Fibroblast of lung (primary cell): ENCODE data around the gene SLC16A2.

ENCODE experiments used
- EZH2 ChIP-seq: IDR thresholded peaks from 2 replicates; pipeline ENCODE4 v1.5.1; 2012; ENCODE audit warnings: low read length, control low read depth, mild to moderate bottlenecking; ENCODE audit errors: missing control alignments
- TF ChIP-seq, protein P1 (sequence below), 2 donors: IDR thresholded peaks in 1 of 2; conservative IDR thresholded peaks in 1 of 2; 1 replicate in 1 of 2; 2 replicates in 1 of 2; pipeline ENCODE4 v1.5.1; 2011 to 2012; ENCODE audit warnings: low read length in 2 of 2, control low read depth in 1 of 2, inconsistent platforms in 1 of 2, low read depth in 1 of 2, mild to moderate bottlenecking in 1 of 2

DNA sequence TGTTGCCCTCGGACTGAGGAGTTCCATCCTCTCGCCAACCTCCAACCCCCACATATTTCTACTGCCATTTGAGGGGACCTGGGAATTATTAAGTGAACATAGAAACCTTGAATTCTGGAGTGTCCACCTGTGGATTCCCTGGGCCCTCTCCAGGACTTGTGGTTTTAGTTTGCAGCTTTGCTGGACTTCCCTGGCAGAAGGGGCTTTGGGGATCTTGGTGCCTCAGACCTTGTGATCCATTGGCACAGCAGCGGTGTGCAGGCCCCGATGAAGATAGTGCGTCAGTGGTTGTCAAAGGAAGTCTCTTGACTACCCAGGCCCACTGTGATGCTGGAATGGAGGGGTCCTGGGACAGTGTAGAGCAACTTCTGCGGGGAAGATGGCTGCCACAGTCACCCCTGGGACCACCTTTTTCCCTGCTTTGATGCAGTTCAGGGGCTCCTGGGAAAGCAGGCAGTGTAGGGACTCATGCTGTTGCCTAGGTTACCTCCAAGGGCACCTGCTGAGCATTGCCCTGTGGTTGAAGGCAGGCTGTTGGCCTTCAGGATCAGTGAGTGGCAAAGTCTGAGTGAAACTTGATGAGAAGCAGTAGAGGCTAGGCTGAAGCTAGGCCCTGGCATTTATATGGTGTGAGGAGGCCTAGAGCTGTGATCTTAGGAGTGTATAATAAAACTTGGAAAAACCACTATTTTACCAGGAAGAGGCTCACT is 2.2 kb downstream of the SLC16A2 start:
- TF ChIP-seq, protein P1, sequence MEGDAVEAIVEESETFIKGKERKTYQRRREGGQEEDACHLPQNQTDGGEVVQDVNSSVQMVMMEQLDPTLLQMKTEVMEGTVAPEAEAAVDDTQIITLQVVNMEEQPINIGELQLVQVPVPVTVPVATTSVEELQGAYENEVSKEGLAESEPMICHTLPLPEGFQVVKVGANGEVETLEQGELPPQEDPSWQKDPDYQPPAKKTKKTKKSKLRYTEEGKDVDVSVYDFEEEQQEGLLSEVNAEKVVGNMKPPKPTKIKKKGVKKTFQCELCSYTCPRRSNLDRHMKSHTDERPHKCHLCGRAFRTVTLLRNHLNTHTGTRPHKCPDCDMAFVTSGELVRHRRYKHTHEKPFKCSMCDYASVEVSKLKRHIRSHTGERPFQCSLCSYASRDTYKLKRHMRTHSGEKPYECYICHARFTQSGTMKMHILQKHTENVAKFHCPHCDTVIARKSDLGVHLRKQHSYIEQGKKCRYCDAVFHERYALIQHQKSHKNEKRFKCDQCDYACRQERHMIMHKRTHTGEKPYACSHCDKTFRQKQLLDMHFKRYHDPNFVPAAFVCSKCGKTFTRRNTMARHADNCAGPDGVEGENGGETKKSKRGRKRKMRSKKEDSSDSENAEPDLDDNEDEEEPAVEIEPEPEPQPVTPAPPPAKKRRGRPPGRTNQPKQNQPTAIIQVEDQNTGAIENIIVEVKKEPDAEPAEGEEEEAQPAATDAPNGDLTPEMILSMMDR (conservative IDR thresholded peaks at IDR 0.05 in 1 of 2, IDR thresholded peaks at IDR 0.05 in 1 of 2; ENCODE audit: low read depth in 1 of 2, low read length in 2 of 2), result no peak
- TF ChIP-seq EZH2, result no peak
